Measurements from ENCODE around the gene MRGPRE.

- TF ChIP-seq CTCF (optimal IDR thresholded peaks at IDR 0.05 in 1 of 3, IDR thresholded peaks at IDR 0.05 in 1 of 3, conservative IDR thresholded peaks at IDR 0.05 in 1 of 3; ENCODE audit: extremely low read depth in 1 of 3, insufficient read depth in 2 of 3, low read length in 3 of 3) (no peak), EZH2 (IDR thresholded peaks at IDR 0.05; ENCODE audit: low read length) (no peak)
These were observed 25.4 kb downstream of the MRGPRE start for GRCh38 chr11:3206922-3207204.

Measured in keratinocyte (primary cell).